ENCODE data around the gene PTPRCAP. TPM values are rescaled to one million over a fixed set of nuclear protein-coding genes. Genes with fewer than 3 reads are reported as not detected.

PTPRCAP gene
- total and polyA plus RNA-seq, 9 of the 15 experiments (the other 6 are each of a cell fraction or from before 2014, with no cell fraction given) = 0.22 to 2.0 (median 1.1) TPM; not detected in 4

GRCh38 chr11:67391304-67392182, 45.9 kb downstream of the PTPRCAP start, which contains the start of gene RAD9A (continued):
- TF ChIP-seq ZNF592 (IDR thresholded peaks at IDR 0.05) = peak; percentile 76
- no peak for TF ChIP-seq PURB (CRISPR knock-in tag; IDR thresholded peaks at IDR 0.05; ENCODE audit: low read depth)
- TF ChIP-seq REST (IDR thresholded peaks at IDR 0.05; ENCODE audit: borderline replicate concordance) = peak; percentile 98
- TF ChIP-seq REST (CRISPR knock-in tag; IDR thresholded peaks at IDR 0.05; ENCODE audit: low read depth) = 0 out of 2 replicates have a peak, but pooled peaks have one; percentile 17
- peak; percentile 88 for TF ChIP-seq RB1 (IDR thresholded peaks at IDR 0.05; ENCODE audit: low read depth)
- TF ChIP-seq CAMTA2 (CRISPR knock-in tag; conservative IDR thresholded peaks at IDR 0.05) = 0 out of 2 replicates have a peak, but pooled peaks have one; percentile 51
- TF ChIP-seq ELF1 (tag; IDR thresholded peaks at IDR 0.05) = peak; percentile 33; the same call in 1 of the 2 replicates
- TF ChIP-seq ZNF740 (CRISPR knock-in tag; IDR thresholded peaks at IDR 0.05) = peak; percentile 55; the same call in 1 of the 2 replicates
- no peak for TF ChIP-seq ZNF740 (tag; IDR thresholded peaks at IDR 0.05)
- no peak; the same call in 1 of the 2 replicates for TF ChIP-seq ZNF41 (CRISPR knock-in tag; conservative IDR thresholded peaks at IDR 0.05)
- no peak for TF ChIP-seq NR2F6 (CRISPR knock-in tag; IDR thresholded peaks at IDR 0.05)
- 0 out of 2 replicates have a peak, but pooled peaks have one; percentile 47 for TF ChIP-seq DIDO1 (tag; IDR thresholded peaks at IDR 0.05; ENCODE audit: low read depth)
